ENCODE data around the gene ARFGEF2. TPM values are rescaled to one million over a fixed set of nuclear protein-coding genes. Genes with fewer than 3 reads are reported as not detected.

ARFGEF2 gene
- polyA plus RNA-seq, 1 donor (not counting 4 experiments of a cell fraction or from before 2014, with no cell fraction given): 19.2 TPM

- Histone ChIP-seq H3K9me3 (ENCODE audit: control insufficient read depth, low read depth, low read length) (no peaks in the 10 kb centered on the region), H2AFZ (ENCODE audit: control insufficient read depth, low read length) (no peak overlapping the region), H3K9ac (ENCODE audit: control insufficient read depth, extremely low read depth, insufficient read depth, low read length) (no peak overlapping the region), H3K27me3 (ENCODE audit: control insufficient read depth, extremely low read depth, insufficient read depth, low read length) (no peaks in the 10 kb centered on the region), H4K20me1 (ENCODE audit: control insufficient read depth, extremely low read depth, insufficient read depth, low read length) (no peaks in the 10 kb centered on the region), H3K4me1 (ENCODE audit: control insufficient read depth, extremely low read depth, insufficient read depth, low read length) (peaks cover 14% of the 10 kb centered on the region), H3K36me3 (ENCODE audit: control insufficient read depth in 2 of 2, extremely low read depth in 1 of 2, insufficient read depth in 2 of 2, low read length in 2 of 2) (no peaks in the 10 kb centered on the region), H3K4me3 (ENCODE audit: control insufficient read depth in 2 of 3, extremely low read depth in 1 of 3, insufficient read depth in 2 of 3, low read depth in 1 of 3, low read length in 3 of 3) (no peak overlapping the region), H3K79me2 (ENCODE audit: control insufficient read depth, insufficient read depth, low read length) (no peaks in the 10 kb centered on the region), H3K4me2 (ENCODE audit: control insufficient read depth, extremely low read depth, insufficient read depth, low read depth, low read length) (peak overlapping the region; percentile 45), H3K9me1 (ENCODE audit: control insufficient read depth, extremely low read depth, insufficient read depth, low read length) (no peaks in the 10 kb centered on the region), H3K27ac (ENCODE audit: control insufficient read depth, insufficient read depth, low read length) (no peak overlapping the region)
- no peak for TF ChIP-seq EZH2 (IDR thresholded peaks at IDR 0.05; ENCODE audit: low read length)
- TF ChIP-seq, protein P1, sequence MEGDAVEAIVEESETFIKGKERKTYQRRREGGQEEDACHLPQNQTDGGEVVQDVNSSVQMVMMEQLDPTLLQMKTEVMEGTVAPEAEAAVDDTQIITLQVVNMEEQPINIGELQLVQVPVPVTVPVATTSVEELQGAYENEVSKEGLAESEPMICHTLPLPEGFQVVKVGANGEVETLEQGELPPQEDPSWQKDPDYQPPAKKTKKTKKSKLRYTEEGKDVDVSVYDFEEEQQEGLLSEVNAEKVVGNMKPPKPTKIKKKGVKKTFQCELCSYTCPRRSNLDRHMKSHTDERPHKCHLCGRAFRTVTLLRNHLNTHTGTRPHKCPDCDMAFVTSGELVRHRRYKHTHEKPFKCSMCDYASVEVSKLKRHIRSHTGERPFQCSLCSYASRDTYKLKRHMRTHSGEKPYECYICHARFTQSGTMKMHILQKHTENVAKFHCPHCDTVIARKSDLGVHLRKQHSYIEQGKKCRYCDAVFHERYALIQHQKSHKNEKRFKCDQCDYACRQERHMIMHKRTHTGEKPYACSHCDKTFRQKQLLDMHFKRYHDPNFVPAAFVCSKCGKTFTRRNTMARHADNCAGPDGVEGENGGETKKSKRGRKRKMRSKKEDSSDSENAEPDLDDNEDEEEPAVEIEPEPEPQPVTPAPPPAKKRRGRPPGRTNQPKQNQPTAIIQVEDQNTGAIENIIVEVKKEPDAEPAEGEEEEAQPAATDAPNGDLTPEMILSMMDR (optimal IDR thresholded peaks at IDR 0.05 in 1 of 3, IDR thresholded peaks at IDR 0.05 in 1 of 3, conservative IDR thresholded peaks at IDR 0.05 in 1 of 3; ENCODE audit: extremely low read depth in 1 of 3, insufficient read depth in 2 of 3, low read length in 3 of 3): no peak
- no peak for DNase-seq (ENCODE audit: low read depth, low spot score)
- dilution Hi-C loops (cut with MboI; ENCODE audit: extremely low pct_ligation_motif_present, low sequenced_read_pairs): no loop called here
- FAIRE-seq: peak; percentile 20
Observed at GRCh38 chr20:48875914-48876240, 45.6 kb upstream of the ARFGEF2 start.

- no peak overlapping the region for H3K9ac ChIP-seq (ENCODE audit: control insufficient read depth, extremely low read depth, insufficient read depth, low read length)
- H3K9me3 ChIP-seq (ENCODE audit: control insufficient read depth, low read depth, low read length): no peaks in the 10 kb centered on the region
- no peak overlapping the region for H3K27ac ChIP-seq (ENCODE audit: control insufficient read depth, insufficient read depth, low read length)
- H2AFZ ChIP-seq (ENCODE audit: control insufficient read depth, low read length): no peak overlapping the region
- no peaks in the 10 kb centered on the region for H4K20me1 ChIP-seq (ENCODE audit: control insufficient read depth, extremely low read depth, insufficient read depth, low read length)
- DNase-seq (ENCODE audit: low read depth, low spot score): no peak
- H3K4me2 ChIP-seq (ENCODE audit: control insufficient read depth, extremely low read depth, insufficient read depth, low read depth, low read length): no peak overlapping the region
- FAIRE-seq: no peak
- H3K27me3 ChIP-seq (ENCODE audit: control insufficient read depth, extremely low read depth, insufficient read depth, low read length): no peaks in the 10 kb centered on the region
- no peak for TF ChIP-seq EZH2 (IDR thresholded peaks at IDR 0.05; ENCODE audit: low read length)
- TF ChIP-seq, protein P1 (optimal IDR thresholded peaks at IDR 0.05 in 1 of 3, IDR thresholded peaks at IDR 0.05 in 1 of 3, conservative IDR thresholded peaks at IDR 0.05 in 1 of 3; ENCODE audit: extremely low read depth in 1 of 3, insufficient read depth in 2 of 3, low read length in 3 of 3): no peak
- no peaks in the 10 kb centered on the region for H3K79me2 ChIP-seq (ENCODE audit: control insufficient read depth, insufficient read depth, low read length)
- no peaks in the 10 kb centered on the region for H3K9me1 ChIP-seq (ENCODE audit: control insufficient read depth, extremely low read depth, insufficient read depth, low read length)
- no peaks in the 10 kb centered on the region for H3K36me3 ChIP-seq (ENCODE audit: control insufficient read depth in 2 of 2, extremely low read depth in 1 of 2, insufficient read depth in 2 of 2, low read length in 2 of 2)
- H3K4me1 ChIP-seq (ENCODE audit: control insufficient read depth, extremely low read depth, insufficient read depth, low read length): peaks cover 14% of the 10 kb centered on the region
- dilution Hi-C loops (cut with MboI; ENCODE audit: extremely low pct_ligation_motif_present, low sequenced_read_pairs): no loop called here
- H3K4me3 ChIP-seq (ENCODE audit: control insufficient read depth in 2 of 3, extremely low read depth in 1 of 3, insufficient read depth in 2 of 3, low read depth in 1 of 3, low read length in 3 of 3): no peak overlapping the region
Observed at GRCh38 chr20:48877304-48877703, 44.2 kb upstream of the ARFGEF2 start.

Data from keratinocyte (primary cell).